ENCODE measurements around the gene SPHK2.

Gene SPHK2

DNA sequence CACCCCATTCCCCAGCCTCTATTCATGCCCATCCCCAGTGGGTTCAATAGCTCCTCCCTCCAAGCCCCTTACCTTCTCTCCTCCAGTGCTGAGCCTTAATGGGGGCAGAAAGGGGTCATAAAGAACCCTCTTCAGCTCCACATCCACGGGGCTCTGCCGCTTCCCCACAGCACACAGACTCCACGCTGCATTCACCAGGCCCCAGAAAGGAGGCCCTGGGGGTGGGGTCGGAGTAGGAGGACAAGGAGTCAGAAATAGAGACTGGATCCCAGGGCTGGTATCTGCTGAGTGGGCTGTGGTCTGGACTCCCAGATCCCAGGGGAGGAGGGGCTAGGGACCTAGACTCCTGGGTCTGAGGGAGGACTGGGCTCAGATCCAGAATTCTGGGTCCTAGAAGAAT lies 25.0 kb downstream of the SPHK2 start:
- peak overlapping the region; percentile 77 for H3K4me3 ChIP-seq (ENCODE audit: low read length)
- no peaks in the 10 kb centered on the region for H3K9me3 ChIP-seq (ENCODE audit: control insufficient read depth, insufficient read depth, low read length)
- no peaks in the 10 kb centered on the region for H3K9me2 ChIP-seq (replicated peaks; ENCODE audit: control insufficient read depth, low read length)
- H4K20me1 ChIP-seq (ENCODE audit: control insufficient read depth, insufficient read depth, low read depth, low read length): no peaks in the 10 kb centered on the region
- H3K27ac ChIP-seq (ENCODE audit: low read depth, low read length): no peak overlapping the region
- no peaks in the 10 kb centered on the region for H3K79me2 ChIP-seq (ENCODE audit: control insufficient read depth, low read length)
- H3K4me2 ChIP-seq (ENCODE audit: low read length): peak overlapping the region; percentile 96
- no peaks in the 10 kb centered on the region for H3K27me3 ChIP-seq (ENCODE audit: control insufficient read depth, low read length)
- TF ChIP-seq EZH2phosphoT487 (IDR thresholded peaks at IDR 0.05; ENCODE audit: borderline replicate concordance, low read length): no peak
- TF ChIP-seq, protein P1, sequence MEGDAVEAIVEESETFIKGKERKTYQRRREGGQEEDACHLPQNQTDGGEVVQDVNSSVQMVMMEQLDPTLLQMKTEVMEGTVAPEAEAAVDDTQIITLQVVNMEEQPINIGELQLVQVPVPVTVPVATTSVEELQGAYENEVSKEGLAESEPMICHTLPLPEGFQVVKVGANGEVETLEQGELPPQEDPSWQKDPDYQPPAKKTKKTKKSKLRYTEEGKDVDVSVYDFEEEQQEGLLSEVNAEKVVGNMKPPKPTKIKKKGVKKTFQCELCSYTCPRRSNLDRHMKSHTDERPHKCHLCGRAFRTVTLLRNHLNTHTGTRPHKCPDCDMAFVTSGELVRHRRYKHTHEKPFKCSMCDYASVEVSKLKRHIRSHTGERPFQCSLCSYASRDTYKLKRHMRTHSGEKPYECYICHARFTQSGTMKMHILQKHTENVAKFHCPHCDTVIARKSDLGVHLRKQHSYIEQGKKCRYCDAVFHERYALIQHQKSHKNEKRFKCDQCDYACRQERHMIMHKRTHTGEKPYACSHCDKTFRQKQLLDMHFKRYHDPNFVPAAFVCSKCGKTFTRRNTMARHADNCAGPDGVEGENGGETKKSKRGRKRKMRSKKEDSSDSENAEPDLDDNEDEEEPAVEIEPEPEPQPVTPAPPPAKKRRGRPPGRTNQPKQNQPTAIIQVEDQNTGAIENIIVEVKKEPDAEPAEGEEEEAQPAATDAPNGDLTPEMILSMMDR (IDR thresholded peaks at IDR 0.05; ENCODE audit: low read depth, low read length, poor library complexity, severe bottlenecking): no peak
- H3K4me1 ChIP-seq (ENCODE audit: control insufficient read depth, low read length): peaks cover 47% of the 10 kb centered on the region
- peaks cover 20% of the 10 kb centered on the region for H3F3A ChIP-seq (ENCODE audit: control insufficient read depth, insufficient read depth)
- no peaks in the 10 kb centered on the region for H3K36me3 ChIP-seq (ENCODE audit: control insufficient read depth, low read length)

DNA sequence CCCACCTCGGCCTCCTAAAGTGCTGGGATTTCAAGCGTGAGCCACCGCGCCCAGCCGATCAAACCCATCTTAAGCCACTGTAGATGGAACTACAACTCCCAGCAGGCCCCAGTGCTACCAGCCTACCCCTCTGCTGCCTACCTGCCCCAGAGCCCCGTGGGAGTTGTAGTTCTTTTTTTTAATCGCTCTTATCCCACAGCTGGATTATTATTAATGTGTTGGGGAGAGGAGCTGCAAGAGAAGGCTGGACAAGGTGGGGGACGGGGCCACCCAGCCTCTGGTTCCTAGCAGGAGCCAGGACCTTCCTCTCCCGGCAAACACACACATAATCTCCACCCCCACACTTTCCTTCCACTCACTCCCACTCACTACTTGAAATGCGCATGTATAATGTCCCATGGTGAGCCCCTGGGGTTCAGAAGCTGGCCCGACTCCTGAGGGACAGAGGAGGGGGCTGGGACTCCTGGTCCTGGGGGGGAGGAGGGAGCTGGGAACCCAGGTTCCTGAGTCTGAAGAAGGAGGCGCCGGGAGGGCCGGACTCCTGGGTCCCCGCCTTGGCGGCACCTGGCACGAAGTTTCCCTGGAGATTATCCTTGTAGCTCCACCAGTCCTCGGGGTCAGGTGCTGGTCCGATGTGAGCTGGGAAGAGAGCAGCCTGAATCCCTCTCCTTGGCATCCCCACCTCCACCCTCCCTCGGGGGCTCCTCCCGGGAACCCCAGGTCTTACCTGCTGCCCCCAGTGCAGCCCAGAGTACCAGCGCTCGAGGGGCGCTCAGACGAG lies 25.7 kb downstream of the SPHK2 start:
- TF ChIP-seq EZH2phosphoT487 (IDR thresholded peaks at IDR 0.05; ENCODE audit: borderline replicate concordance, low read length): no peak
- TF ChIP-seq, protein P1 (IDR thresholded peaks at IDR 0.05; ENCODE audit: low read depth, low read length, poor library complexity, severe bottlenecking): no peak
- Histone ChIP-seq H4K20me1 (ENCODE audit: control insufficient read depth, insufficient read depth, low read depth, low read length) (no peaks in the 10 kb centered on the region), H3K9me3 (ENCODE audit: control insufficient read depth, insufficient read depth, low read length) (no peaks in the 10 kb centered on the region), H3F3A (ENCODE audit: control insufficient read depth, insufficient read depth) (peaks cover 22% of the 10 kb centered on the region), H3K27me3 (ENCODE audit: control insufficient read depth, low read length) (no peaks in the 10 kb centered on the region), H3K9me2 (replicated peaks; ENCODE audit: control insufficient read depth, low read length) (no peaks in the 10 kb centered on the region), H3K27ac (ENCODE audit: low read depth, low read length) (peak overlapping the region; percentile 82), H3K4me1 (ENCODE audit: control insufficient read depth, low read length) (peaks cover 53% of the 10 kb centered on the region), H3K4me2 (ENCODE audit: low read length) (peak overlapping the region; percentile 96), H3K4me3 (ENCODE audit: low read length) (peak overlapping the region; percentile 77), H3K79me2 (ENCODE audit: control insufficient read depth, low read length) (no peaks in the 10 kb centered on the region), H3K36me3 (ENCODE audit: control insufficient read depth, low read length) (no peaks in the 10 kb centered on the region)

DNA sequence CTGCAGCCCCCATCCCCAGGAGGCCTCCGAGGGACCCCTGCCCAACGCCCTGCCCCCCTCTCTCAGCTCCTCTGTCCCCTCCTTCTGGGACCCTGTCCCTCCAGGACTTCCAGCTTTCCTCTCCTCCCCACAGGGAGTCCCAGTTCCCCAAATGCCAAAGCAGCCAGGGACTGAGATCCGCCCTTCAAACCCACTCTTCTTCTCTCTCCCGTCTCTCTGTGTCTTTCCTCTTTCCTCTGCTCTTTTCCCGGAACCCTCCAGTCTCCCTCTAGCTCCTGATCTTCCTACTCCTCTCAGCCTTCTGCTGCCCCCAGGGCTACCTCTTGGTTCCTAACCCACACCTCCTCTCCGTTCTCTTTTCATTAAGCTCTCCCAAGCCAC lies 26.3 kb downstream of the SPHK2 start:
- peak overlapping the region; percentile 82 for H3K27ac ChIP-seq (ENCODE audit: low read depth, low read length)

More for the DNA sequence above, 26.3 kb downstream of the SPHK2 start:
- no peaks in the 10 kb centered on the region for H4K20me1 ChIP-seq (ENCODE audit: control insufficient read depth, insufficient read depth, low read depth, low read length)
- TF ChIP-seq EZH2phosphoT487 (IDR thresholded peaks at IDR 0.05; ENCODE audit: borderline replicate concordance, low read length): no peak
- TF ChIP-seq, protein P1 (IDR thresholded peaks at IDR 0.05; ENCODE audit: low read depth, low read length, poor library complexity, severe bottlenecking): no peak
- H3K4me3 ChIP-seq (ENCODE audit: low read length): peak overlapping the region; percentile 77
- H3K4me2 ChIP-seq (ENCODE audit: low read length): peak overlapping the region; percentile 96
- no peaks in the 10 kb centered on the region for H3K79me2 ChIP-seq (ENCODE audit: control insufficient read depth, low read length)
- no peaks in the 10 kb centered on the region for H3K9me2 ChIP-seq (replicated peaks; ENCODE audit: control insufficient read depth, low read length)
- H3F3A ChIP-seq (ENCODE audit: control insufficient read depth, insufficient read depth): peaks cover 27% of the 10 kb centered on the region
- H3K9me3 ChIP-seq (ENCODE audit: control insufficient read depth, insufficient read depth, low read length): no peaks in the 10 kb centered on the region
- H3K36me3 ChIP-seq (ENCODE audit: control insufficient read depth, low read length): no peaks in the 10 kb centered on the region
- peaks cover 58% of the 10 kb centered on the region for H3K4me1 ChIP-seq (ENCODE audit: control insufficient read depth, low read length)
- no peaks in the 10 kb centered on the region for H3K27me3 ChIP-seq (ENCODE audit: control insufficient read depth, low read length)

Measured in DOHH2 (cell line).